ENCODE measurements around the gene ZNF81.

Gene ZNF81

GRCh38 chrX:47807548-47807947 lies 29.2 kb upstream of the ZNF81 start:
- H3K4me3 ChIP-seq (ENCODE audit: low read length): no peak overlapping the region
- TF ChIP-seq CTCF (IDR thresholded peaks at IDR 0.05; ENCODE audit: insufficient read depth, low read depth, low read length, missing control alignments): no peak
- no peak for DNase-seq (ENCODE audit: low read depth)

- no peak for TF ChIP-seq CTCF (IDR thresholded peaks at IDR 0.05; ENCODE audit: insufficient read depth, low read depth, low read length, missing control alignments)
- H3K4me3 ChIP-seq (ENCODE audit: low read length): no peak overlapping the region
- no peak for DNase-seq (ENCODE audit: low read depth)
Observed at GRCh38 chrX:47808904-47809788, 27.6 kb upstream of the ZNF81 start.

GRCh38 chrX:47814851-47815250 lies 21.9 kb upstream of the ZNF81 start:
- peak; percentile 6 for TF ChIP-seq CTCF (IDR thresholded peaks at IDR 0.05; ENCODE audit: insufficient read depth, low read depth, low read length, missing control alignments)
- no peak overlapping the region for H3K4me3 ChIP-seq (ENCODE audit: low read length)
- DNase-seq (ENCODE audit: low read depth): no peak

- peak; percentile 56 for DNase-seq (ENCODE audit: low read depth)
- no peak overlapping the region for H3K4me3 ChIP-seq (ENCODE audit: low read length)
- TF ChIP-seq CTCF (IDR thresholded peaks at IDR 0.05; ENCODE audit: insufficient read depth, low read depth, low read length, missing control alignments): no peak
Observed at GRCh38 chrX:47815901-47816845, 20.5 kb upstream of the ZNF81 start.

GRCh38 chrX:47817421-47817820 lies 19.3 kb upstream of the ZNF81 start:
- H3K4me3 ChIP-seq (ENCODE audit: low read length): no peak overlapping the region
- TF ChIP-seq CTCF (IDR thresholded peaks at IDR 0.05; ENCODE audit: insufficient read depth, low read depth, low read length, missing control alignments): no peak
- DNase-seq (ENCODE audit: low read depth): no peak

GRCh38 chrX:47817897-47818296 lies 18.8 kb upstream of the ZNF81 start:
- TF ChIP-seq CTCF (IDR thresholded peaks at IDR 0.05; ENCODE audit: insufficient read depth, low read depth, low read length, missing control alignments): no peak
- no peak overlapping the region for H3K4me3 ChIP-seq (ENCODE audit: low read length)
- DNase-seq (ENCODE audit: low read depth): no peak
